Kasumi-1 (cell line): ENCODE measurements around the gene CDRT4.

Experiments
- DNase-seq, 2 experiments: peaks; one replicate each; lab custom pipeline; 2025; lab: John Stamatoyannopoulos, UW

The CDRT4 gene

DNA sequence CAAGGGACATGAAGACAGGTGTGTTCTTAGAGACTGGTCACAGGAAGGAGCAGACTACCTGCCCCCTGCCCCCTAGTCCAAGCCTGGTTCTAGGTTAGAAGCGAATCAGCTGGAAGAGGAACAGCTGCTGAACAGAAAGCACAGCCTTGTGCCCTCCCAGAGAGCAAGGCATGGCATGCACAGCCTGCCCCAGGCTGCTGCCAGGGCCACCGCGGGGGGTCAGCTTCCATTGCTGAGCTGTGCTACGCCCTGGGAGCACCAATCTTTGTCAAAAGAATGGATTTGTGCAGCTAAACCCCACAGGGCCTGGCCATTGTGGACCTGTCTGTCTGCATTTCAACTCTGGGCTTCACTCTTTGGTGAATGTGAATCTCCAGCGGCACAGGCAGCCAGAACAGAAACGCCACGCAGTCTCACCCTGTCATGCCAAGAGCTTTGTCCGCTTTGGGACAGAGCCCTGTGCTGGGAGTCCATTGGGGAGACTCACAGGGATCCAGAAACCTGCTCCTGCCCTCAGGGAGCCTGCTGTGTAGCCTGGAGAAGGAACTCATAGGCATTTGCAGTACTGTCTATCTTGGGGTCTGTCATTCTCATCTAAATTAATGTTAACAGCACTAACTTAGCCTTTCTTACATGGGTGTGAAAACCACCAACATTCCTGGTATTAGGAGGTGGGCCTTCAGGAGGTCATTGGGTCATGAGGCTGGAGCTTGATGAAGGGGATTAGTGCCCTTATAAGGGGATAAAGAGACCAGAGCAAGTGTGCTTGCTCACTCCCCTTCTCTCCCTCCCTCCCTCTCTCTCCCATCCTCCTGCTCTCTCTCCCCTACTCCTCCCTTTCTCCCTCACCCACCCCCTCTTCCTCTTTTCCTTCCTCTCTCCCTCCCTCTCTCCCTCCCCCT is 25.6 kb upstream of the CDRT4 start:
- DNase-seq, result no peak

DNA sequence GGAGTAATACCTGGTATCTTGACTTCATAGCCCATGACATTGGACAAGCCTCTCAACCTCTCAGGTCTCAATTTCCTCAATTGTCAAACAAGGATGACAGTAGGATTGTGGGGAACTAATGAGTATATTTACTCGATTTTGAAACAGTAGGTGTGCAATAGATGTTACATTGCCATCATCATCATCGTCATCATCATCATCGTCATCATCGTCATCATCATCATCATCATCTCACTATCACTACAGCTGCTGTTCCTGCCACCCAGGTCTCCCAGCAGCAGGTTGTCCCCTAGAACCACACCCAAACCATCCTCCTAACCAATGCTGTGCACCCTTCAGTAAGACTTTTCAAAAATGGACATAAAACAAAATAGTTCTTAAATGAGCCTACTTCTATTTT is 24.8 kb upstream of the CDRT4 start:
- DNase-seq, result no peak

GRCh38 chr17:15490634-15491261 is 23.3 kb upstream of the CDRT4 start:
- peak; percentile 53 to 71 for DNase-seq

DNA sequence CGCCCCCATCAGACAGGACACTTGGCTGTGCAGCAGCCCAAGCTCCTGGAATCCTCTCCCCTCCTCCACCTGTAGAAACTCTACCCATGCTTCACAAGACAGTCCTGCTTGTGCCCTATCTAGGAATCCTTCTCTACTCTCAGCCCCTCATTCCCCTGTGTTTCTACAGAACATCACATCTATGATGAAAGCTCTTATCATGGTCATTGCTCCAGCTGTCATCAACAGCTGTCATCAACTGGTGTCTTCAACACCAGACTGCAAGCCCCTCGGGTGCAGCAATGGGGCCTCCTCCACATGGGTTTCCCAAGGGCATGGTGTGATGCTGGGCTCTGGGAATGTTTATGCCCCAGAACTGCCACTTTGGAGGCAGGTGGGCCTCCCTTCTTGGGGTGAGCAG is 21.1 kb upstream of the CDRT4 start:
- no peak for DNase-seq

DNA sequence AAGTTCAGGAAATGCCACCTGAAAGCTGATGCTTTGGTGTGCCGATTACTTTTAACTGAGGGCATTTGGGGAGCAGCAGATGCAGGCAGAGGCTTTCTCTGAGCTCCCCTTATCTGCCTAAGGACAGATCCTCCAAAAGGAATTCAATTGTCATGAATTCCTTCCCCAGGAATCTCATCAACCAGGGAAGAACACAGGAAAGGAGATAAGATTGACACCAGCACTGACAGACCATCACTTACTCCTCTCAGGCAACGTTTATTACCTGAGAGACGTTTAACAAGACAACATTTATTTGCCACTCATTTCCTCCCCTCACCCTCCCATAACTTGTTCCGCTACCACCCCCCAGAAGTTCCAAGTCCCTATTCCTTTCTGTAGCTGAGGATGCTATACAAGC is 17.6 kb upstream of the CDRT4 start:
- no peak for DNase-seq

DNA sequence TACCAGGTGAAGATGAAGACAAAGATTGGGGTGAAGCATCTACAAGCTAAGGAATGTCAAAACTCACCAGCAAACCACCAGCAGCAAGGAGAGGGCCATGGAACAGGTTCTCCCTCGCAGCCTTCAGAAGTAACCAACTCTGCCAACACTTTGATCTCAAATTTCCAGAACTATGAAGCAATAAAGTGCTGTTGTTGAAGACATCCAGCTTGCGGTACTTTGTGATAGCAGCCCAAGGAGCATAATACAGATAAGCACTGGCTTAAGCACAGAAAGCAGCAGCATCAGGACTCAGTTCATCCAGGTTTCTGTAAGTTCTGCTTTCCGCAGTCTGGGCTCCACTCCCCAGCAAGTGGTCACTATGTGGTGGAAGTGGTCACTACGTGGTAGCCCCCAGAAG is 16.0 kb upstream of the CDRT4 start:
- DNase-seq, result no peak

DNA sequence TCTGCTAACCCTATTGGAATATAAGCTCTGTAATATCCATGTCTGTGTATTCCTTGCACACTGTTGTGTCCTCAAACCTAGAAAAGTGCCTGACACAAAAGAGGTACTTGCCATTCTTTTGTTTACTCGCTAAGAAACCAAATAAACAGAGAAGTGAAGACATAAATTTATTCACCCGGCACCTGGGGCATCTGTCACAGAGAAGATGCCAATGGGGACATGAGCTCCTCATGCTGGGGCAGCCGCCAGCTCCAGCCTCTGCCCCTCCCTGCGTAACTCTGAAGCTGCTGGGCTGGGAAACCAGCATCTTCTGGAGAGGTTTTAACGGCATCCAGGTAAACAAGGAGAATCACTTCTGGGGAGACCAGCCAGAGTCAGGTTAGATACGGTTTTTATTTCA is 15.1 kb upstream of the CDRT4 start:
- DNase-seq, result no peak

GRCh38 chr17:15481481-15481880 is 14.1 kb upstream of the CDRT4 start:
- DNase-seq, result no peak

- DNase-seq, result no peak
Measured at GRCh38 chr17:15480204-15480603, 12.8 kb upstream of the CDRT4 start.

GRCh38 chr17:15479703-15480102 is 12.3 kb upstream of the CDRT4 start:
- no peak for DNase-seq

- DNase-seq, result no peak
Measured at GRCh38 chr17:15478845-15479244, 11.4 kb upstream of the CDRT4 start.

GRCh38 chr17:15475631-15476354 is 8.4 kb upstream of the CDRT4 start:
- DNase-seq, result no peak

GRCh38 chr17:15472891-15473290 is 5.5 kb upstream of the CDRT4 start:
- DNase-seq, result no peak

DNA sequence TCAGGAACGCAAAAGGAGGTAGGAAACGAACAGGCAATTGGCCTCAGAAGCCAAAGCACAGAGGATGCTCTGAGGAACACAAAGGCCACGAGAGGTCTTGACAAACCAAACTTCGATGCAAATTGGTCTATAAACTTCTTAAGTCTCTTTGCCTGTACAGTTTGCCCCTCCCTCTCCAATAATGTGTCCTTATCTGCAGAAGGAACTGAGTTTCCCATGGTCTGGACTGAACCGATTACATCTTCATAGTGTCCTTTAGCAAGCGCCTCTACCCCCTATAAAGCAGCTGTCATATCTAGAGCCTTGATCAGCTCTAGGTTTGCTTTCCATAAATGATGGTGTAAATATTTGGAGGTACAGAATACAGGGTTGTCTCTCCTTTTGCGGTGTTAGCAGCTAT is 3.1 kb upstream of the CDRT4 start:
- no peak for DNase-seq

- DNase-seq, result no peak
Measured at GRCh38 chr17:15469260-15469659, 1.8 kb upstream of the CDRT4 start.

DNA sequence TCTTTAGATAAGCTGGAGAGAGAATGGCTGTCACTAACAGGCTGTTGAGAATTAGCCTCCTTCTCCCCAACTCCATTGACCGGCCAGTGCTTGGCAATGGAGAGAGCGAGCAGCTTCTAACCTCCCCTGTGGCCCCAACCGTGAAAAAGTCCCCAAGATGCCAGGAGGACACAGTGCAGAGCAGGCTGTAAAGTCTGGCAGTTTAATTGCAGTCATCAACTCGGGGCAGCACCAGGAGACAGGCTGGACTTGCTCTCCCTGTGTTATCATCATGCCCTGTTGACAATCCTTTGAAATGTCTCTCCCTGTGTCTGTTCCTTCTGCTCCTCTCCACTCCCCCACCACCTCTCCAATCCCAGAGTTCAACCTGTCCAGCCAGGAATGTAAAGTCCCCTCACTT is 705 bp upstream of the CDRT4 start:
- no peak for DNase-seq

GRCh38 chr17:15466131-15466530 is 1.3 kb downstream of the CDRT4 start:
- no peak for DNase-seq

DNA sequence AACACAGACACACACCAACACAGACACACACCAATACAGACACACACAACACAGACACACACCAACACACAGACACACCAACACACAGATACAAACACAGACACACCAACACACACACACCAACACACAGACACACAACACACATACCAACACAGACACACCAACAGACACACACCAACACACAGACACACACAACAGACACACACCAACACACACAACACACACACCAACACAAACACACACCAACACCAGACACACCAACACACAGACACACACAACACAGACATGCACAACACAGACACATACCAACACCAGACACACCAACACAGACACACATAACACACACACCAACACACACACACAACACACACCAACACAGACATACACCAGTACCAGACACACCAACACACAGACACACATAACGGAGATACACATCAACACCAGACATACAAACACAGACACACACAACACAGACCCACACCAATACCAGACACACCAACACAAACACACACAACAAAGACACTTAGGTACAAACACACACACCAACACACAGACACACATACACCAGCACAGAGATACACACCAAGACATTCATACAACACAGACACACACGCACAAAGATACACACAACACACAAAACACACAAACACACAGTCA is 2.2 kb downstream of the CDRT4 start:
- no peak for DNase-seq

DNA sequence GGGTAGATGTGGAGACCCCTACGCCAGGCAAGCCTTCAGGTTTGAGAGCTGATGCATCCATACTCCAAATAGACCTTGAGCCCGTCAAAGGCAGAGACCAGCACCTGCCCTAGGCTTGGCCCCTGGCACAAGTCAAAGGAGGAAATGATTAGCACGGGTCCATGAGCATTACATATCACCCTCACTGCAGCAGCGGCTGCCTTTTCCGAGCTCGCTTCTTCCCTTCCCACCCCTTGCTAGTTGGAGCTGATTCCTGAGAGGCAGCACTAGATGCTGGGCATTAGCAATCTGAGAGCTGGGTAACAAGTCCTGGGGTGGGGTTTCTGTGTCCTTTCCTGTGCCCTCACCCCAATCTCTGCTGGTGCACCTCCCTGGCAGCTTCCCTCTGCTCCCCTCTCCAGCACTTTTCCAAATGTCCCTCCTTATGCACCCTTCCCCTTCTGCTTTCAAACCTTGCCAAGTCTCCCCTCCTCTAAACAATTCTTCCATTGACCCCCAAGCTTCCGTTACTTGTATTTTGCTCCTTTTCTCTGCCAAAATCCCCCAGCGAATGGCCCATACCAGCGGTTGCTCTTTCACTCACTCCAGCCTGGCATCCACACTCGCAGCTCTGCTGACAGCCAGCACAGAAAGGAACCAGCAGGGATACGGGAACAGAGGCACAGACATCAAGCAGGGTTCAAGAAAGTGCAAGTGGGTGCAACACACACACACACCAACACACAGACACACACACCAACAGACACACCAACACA is 3.0 kb downstream of the CDRT4 start:
- no peak for DNase-seq

DNA sequence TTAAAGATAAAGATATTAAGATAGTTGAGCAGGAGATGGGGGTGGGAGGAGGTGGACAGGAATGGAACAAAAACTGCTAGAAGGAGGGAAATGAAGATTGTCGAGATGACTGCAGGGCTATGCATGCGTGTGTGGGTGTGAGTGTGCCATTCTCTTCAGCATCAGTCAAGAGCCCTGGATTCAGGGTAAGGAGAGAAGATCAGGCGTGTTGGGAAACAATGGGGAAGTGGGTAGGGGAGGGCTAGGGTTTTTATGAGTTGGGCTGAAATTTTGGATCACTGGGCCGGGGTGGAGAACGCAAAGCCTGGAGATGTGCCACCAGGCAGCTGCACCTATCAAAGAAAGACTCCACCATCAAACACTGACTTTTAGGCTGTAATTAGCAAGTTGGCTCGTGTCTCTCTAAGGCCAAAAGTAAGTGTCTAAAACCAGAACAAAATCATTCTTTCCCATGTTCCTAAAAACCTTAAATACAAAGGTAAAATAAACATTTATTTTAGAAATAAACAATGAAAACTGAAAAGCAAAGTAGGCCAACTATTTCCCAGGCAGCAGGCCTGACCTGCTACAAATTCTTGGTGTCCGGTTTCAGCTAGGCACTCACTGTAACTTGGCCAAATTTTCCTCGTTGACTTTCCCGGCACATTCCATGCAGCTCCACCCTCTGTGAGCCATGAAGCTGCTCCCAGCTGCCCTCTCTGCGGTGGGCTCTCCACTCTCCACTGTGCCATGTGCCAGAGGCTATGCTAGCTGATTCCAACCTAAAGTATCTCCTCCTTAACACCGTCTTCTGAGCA is 4.2 kb downstream of the CDRT4 start:
- no peak for DNase-seq

DNA sequence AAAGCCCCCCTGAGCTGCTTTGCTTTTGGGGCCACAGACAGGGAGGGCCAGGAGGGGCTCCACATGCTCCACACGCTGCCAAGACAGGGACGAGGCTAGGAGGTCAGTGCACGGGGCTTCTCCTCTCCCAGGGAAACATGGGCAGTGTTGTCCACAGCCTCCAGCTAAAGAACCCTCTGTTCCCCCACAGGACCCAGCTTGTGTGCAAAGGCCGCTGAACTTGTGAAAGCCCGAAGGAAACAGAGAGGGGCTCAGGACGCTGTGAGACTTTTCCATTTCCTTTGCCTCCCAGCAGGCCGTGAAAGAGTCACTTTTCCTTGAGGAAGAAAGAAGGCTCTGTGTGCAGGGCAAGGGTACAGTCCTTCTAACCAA is 9.7 kb downstream of the CDRT4 start:
- no peak for DNase-seq
